ENCODE data around the gene DCST1. TPM values are rescaled to one million over a fixed set of nuclear protein-coding genes. Genes with fewer than 3 reads are reported as not detected.

DCST1 gene
- total and polyA plus RNA-seq, 2 of the 13 experiments (the other 11 are each of a cell fraction or from before 2014, with no cell fraction given) = 0.04 TPM; not detected in 1

- TF ChIP-seq, protein P1, sequence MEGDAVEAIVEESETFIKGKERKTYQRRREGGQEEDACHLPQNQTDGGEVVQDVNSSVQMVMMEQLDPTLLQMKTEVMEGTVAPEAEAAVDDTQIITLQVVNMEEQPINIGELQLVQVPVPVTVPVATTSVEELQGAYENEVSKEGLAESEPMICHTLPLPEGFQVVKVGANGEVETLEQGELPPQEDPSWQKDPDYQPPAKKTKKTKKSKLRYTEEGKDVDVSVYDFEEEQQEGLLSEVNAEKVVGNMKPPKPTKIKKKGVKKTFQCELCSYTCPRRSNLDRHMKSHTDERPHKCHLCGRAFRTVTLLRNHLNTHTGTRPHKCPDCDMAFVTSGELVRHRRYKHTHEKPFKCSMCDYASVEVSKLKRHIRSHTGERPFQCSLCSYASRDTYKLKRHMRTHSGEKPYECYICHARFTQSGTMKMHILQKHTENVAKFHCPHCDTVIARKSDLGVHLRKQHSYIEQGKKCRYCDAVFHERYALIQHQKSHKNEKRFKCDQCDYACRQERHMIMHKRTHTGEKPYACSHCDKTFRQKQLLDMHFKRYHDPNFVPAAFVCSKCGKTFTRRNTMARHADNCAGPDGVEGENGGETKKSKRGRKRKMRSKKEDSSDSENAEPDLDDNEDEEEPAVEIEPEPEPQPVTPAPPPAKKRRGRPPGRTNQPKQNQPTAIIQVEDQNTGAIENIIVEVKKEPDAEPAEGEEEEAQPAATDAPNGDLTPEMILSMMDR (CRISPR knock-in tag; IDR thresholded peaks at IDR 0.05) = no peak
- no peak for TF ChIP-seq HOXA7 (CRISPR knock-in tag; IDR thresholded peaks at IDR 0.05)
- TF ChIP-seq SAP130 (CRISPR knock-in tag; IDR thresholded peaks at IDR 0.05; ENCODE audit: low read depth) = peak; percentile 33; the same call in 1 of the 2 replicates
- TF ChIP-seq THYN1 (CRISPR knock-in tag; IDR thresholded peaks at IDR 0.05; ENCODE audit: borderline replicate concordance, low read depth) = no peak
- TF ChIP-seq RXRB (CRISPR knock-in tag; IDR thresholded peaks at IDR 0.05; ENCODE audit: borderline replicate concordance) = no peak
- TF ChIP-seq HNRNPUL1 (IDR thresholded peaks at IDR 0.05; ENCODE audit: low read depth, low read length) = no peak
- no peak for TF ChIP-seq ZNF34 (CRISPR knock-in tag; IDR thresholded peaks at IDR 0.05; ENCODE audit: borderline replicate concordance)
- peak; percentile 98 for TF ChIP-seq ZSCAN25 (CRISPR knock-in tag; IDR thresholded peaks at IDR 0.05)
- peak; percentile 44 for TF ChIP-seq AGO2 (optimal IDR thresholded peaks at IDR 0.05; ENCODE audit: low read depth, low read length)
- no peak for TF ChIP-seq POGZ (CRISPR knock-in tag; IDR thresholded peaks at IDR 0.05)
- TF ChIP-seq ZBED4 (CRISPR knock-in tag; IDR thresholded peaks at IDR 0.05; ENCODE audit: borderline replicate concordance) = 0 out of 2 replicates have a peak, but pooled peaks have one; percentile 30
- TF ChIP-seq SAFB2 (CRISPR knock-in tag; IDR thresholded peaks at IDR 0.05; ENCODE audit: borderline replicate concordance, low read depth) = no peak
- TF ChIP-seq DR1 (CRISPR knock-in tag; IDR thresholded peaks at IDR 0.05) = no peak
- TF ChIP-seq ZNF670 (CRISPR knock-in tag; IDR thresholded peaks at IDR 0.05; ENCODE audit: borderline replicate concordance) = no peak
- TF ChIP-seq ARID5B (CRISPR knock-in tag; IDR thresholded peaks at IDR 0.05) = peak; percentile 14; the same call in 1 of the 2 replicates
- TF ChIP-seq, protein P2, sequence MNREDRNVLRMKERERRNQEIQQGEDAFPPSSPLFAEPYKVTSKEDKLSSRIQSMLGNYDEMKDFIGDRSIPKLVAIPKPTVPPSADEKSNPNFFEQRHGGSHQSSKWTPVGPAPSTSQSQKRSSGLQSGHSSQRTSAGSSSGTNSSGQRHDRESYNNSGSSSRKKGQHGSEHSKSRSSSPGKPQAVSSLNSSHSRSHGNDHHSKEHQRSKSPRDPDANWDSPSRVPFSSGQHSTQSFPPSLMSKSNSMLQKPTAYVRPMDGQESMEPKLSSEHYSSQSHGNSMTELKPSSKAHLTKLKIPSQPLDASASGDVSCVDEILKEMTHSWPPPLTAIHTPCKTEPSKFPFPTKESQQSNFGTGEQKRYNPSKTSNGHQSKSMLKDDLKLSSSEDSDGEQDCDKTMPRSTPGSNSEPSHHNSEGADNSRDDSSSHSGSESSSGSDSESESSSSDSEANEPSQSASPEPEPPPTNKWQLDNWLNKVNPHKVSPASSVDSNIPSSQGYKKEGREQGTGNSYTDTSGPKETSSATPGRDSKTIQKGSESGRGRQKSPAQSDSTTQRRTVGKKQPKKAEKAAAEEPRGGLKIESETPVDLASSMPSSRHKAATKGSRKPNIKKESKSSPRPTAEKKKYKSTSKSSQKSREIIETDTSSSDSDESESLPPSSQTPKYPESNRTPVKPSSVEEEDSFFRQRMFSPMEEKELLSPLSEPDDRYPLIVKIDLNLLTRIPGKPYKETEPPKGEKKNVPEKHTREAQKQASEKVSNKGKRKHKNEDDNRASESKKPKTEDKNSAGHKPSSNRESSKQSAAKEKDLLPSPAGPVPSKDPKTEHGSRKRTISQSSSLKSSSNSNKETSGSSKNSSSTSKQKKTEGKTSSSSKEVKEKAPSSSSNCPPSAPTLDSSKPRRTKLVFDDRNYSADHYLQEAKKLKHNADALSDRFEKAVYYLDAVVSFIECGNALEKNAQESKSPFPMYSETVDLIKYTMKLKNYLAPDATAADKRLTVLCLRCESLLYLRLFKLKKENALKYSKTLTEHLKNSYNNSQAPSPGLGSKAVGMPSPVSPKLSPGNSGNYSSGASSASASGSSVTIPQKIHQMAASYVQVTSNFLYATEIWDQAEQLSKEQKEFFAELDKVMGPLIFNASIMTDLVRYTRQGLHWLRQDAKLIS (CRISPR knock-in tag; IDR thresholded peaks at IDR 0.05) = no peak
Observed at GRCh38 chr1:155007251-155007828, 26.3 kb upstream of the DCST1 start (continued).
